MCF 10A (cell line): ENCODE data around the gene PTPRC. TPM values are rescaled to one million over a fixed set of nuclear protein-coding genes. Genes with fewer than 3 reads are reported as not detected.
A peak's percentile ranks its signal among the peaks of the same experiment; 100 is the strongest.

ENCODE experiments used
- BruUV-seq: library from RNA; stranded (reverse); fragments of 400-500 nt; replicated peaks from 2 replicates; lab custom pipeline; 2021; lab: Mats Ljungman, UMichigan
- CTCF ChIA-PET: fragments of 300-600 bp; sonication (Branson Sonifier 250); formaldehyde crosslinking; extraction: SDS; loops from one replicate; lab custom pipeline; 2021; ENCODE audit warnings: antibody characterized with exemption, inconsistent platforms; lab: Yijun Ruan, JAX
- POLR2A ChIA-PET: fragments of 300-600, 350-650 bp; sonication (Branson Sonifier 250); formaldehyde crosslinking; extraction: SDS; loops from one replicate; lab custom pipeline; 2020; ENCODE audit warnings: antibody characterized with exemption, inconsistent platforms; lab: Yijun Ruan, JAX
- DNase-seq: peaks from one replicate; pipeline ENCODE4 v3.0.0-alpha.2; 2018; ENCODE audit not compliant: unreplicated experiment
- H3K27ac Mint-ChIP-seq: one replicate; pipeline ENCODE4 v1.8.0; 2022; ENCODE audit warnings: mild to moderate bottlenecking, low read depth, mixed read lengths; ENCODE audit not compliant: unreplicated experiment
- H3K27me3 Mint-ChIP-seq: one replicate; pipeline ENCODE4 v1.8.0; 2022; ENCODE audit warnings: mixed read lengths; ENCODE audit not compliant: insufficient read depth, unreplicated experiment
- H3K36me3 Mint-ChIP-seq: one replicate; pipeline ENCODE4 v1.8.0; 2022; ENCODE audit warnings: mild to moderate bottlenecking, moderate library complexity, mixed read lengths; ENCODE audit not compliant: insufficient read depth, unreplicated experiment
- H3K4me1 Mint-ChIP-seq: one replicate; pipeline ENCODE4 v1.8.0; 2022; ENCODE audit warnings: mixed read lengths; ENCODE audit not compliant: insufficient read depth, unreplicated experiment
- H3K4me3 Mint-ChIP-seq: one replicate; pipeline ENCODE4 v1.8.0; 2022; ENCODE audit warnings: mild to moderate bottlenecking, moderate library complexity, mixed read lengths; ENCODE audit not compliant: unreplicated experiment
- H3K9me3 Mint-ChIP-seq: one replicate; pipeline ENCODE4 v1.8.0; 2022; ENCODE audit warnings: mixed read lengths; ENCODE audit not compliant: unreplicated experiment
- intact Hi-C: fragments of 100-400 bp; cut with micrococcal nuclease; formaldehyde crosslinking; loops from 2 replicates; pipeline ENCODE4 v1.14.1; 2022
- total RNA-seq: library from RNA; stranded (reverse); gene quantifications from 2 replicates; pipeline ENCODE4 v1.2.3, GENCODE V29; 2022
- TF ChIP-seq, protein P1 (sequence below): fragments of 200-600 bp; IDR thresholded peaks from one replicate; pipeline ENCODE4 v1.8.0; 2022; ENCODE audit warnings: antibody characterized with exemption, mild to moderate bottlenecking; ENCODE audit not compliant: unreplicated experiment

Gene PTPRC
- total RNA-seq, 1 experiment from 2014 or later: not detected

DNA sequence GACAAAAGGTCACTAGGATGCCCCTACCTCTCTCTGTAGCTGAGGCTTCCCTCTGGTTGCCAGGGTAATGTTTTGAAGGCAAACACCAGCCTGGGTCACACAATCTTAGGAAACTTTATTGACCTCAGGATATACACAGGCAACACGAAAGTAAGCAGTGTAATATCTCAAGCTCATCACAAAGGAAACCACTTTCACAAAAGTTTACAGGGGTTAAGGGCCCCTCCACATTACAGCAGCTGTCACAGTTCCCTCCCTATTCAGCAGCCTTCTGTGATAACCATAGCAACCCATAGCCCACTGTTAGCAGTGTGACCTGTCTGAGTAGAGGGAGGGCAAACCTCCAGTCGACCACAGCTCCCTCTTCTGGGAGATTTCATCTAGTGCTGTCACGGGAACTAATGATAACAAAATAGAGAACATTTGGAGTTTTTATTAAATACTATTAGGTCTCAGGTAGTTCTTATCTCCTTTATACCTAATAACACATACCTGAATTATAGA, 149.8 kb downstream of the PTPRC start:
- Mint-ChIP-seq H3K36me3 (no peaks in the 10 kb centered on the region), H3K9me3 (peaks cover 14% of the 10 kb centered on the region), H3K27me3 (no peaks in the 10 kb centered on the region), H3K27ac (no peak overlapping the region), H3K4me1 (no peaks in the 10 kb centered on the region), H3K4me3 (no peak overlapping the region)
- no peak for DNase-seq
- TF ChIP-seq, protein P1, sequence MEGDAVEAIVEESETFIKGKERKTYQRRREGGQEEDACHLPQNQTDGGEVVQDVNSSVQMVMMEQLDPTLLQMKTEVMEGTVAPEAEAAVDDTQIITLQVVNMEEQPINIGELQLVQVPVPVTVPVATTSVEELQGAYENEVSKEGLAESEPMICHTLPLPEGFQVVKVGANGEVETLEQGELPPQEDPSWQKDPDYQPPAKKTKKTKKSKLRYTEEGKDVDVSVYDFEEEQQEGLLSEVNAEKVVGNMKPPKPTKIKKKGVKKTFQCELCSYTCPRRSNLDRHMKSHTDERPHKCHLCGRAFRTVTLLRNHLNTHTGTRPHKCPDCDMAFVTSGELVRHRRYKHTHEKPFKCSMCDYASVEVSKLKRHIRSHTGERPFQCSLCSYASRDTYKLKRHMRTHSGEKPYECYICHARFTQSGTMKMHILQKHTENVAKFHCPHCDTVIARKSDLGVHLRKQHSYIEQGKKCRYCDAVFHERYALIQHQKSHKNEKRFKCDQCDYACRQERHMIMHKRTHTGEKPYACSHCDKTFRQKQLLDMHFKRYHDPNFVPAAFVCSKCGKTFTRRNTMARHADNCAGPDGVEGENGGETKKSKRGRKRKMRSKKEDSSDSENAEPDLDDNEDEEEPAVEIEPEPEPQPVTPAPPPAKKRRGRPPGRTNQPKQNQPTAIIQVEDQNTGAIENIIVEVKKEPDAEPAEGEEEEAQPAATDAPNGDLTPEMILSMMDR: no peak
- POLR2A ChIA-PET: interaction anchor here (0.6 to 1.5 kb wide), 6 partner anchors 13 to 637 kb away, joined by 3 to 6 read pairs (median 3); no protein-coding TSS in a partner anchor
- intact Hi-C loops: no loop called here
- CTCF ChIA-PET: interaction anchor here (0.6 to 2.4 kb wide), 9 partner anchors 8 to 762 kb away, joined by 3 to 9 read pairs (median 3); no protein-coding TSS in a partner anchor
- BruUV-seq: no TSS peak

- no TSS peak for BruUV-seq
Measured at GRCh38 chr1:198793714-198794113, 154.9 kb downstream of the PTPRC start.

DNA sequence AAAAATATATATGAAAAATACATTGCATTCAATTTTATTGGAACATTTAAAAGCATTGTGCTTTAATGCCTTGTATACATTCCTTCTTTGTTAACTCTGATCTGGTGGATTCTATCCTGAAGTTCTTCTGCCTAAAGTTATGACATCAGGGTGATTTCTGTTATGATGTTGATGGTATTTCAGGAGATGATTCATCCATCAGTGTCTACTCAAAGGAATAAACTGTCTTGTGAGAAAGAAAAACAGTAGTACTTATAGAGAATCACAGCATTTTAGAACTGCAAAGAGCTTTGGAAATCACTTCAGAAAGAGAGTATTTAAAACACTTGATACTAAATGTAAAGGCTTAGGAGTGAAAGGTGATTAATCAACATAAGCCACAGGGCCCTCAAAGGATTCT, 155.7 kb downstream of the PTPRC start:
- H3K4me1 Mint-ChIP-seq: peaks cover 6% of the 10 kb centered on the region
- H3K36me3 Mint-ChIP-seq: no peaks in the 10 kb centered on the region
- ChIA-PET CTCF (interaction anchor here (0.6 to 0.7 kb wide), 2 partner anchors 15 to 142 kb away, joined by 3 to 5 read pairs; no protein-coding TSS in a partner anchor), POLR2A (interaction anchor here (0.6 to 0.9 kb wide), 3 partner anchors 11 to 57 kb away, joined by 3 read pairs; no protein-coding TSS in a partner anchor)
- peak overlapping the region; percentile 90 for H3K27ac Mint-ChIP-seq
- TF ChIP-seq, protein P1: no peak
- intact Hi-C loops: no loop called here
- H3K4me3 Mint-ChIP-seq: no peak overlapping the region
- DNase-seq: peak; percentile 52
- peaks cover 23% of the 10 kb centered on the region for H3K9me3 Mint-ChIP-seq
- H3K27me3 Mint-ChIP-seq: no peaks in the 10 kb centered on the region
- no TSS peak for BruUV-seq

More at GRCh38 chr1:198793714-198794113, 154.9 kb downstream of the PTPRC start:
- Mint-ChIP-seq H3K27ac (no peak overlapping the region), H3K27me3 (no peaks in the 10 kb centered on the region), H3K36me3 (no peaks in the 10 kb centered on the region), H3K4me3 (no peak overlapping the region), H3K4me1 (peaks cover 6% of the 10 kb centered on the region), H3K9me3 (peaks cover 23% of the 10 kb centered on the region)
- DNase-seq: no peak
- intact Hi-C loops: no loop called here
- ChIA-PET POLR2A (no interaction called here), CTCF (no interaction called here)
- TF ChIP-seq, protein P1: no peak

DNA sequence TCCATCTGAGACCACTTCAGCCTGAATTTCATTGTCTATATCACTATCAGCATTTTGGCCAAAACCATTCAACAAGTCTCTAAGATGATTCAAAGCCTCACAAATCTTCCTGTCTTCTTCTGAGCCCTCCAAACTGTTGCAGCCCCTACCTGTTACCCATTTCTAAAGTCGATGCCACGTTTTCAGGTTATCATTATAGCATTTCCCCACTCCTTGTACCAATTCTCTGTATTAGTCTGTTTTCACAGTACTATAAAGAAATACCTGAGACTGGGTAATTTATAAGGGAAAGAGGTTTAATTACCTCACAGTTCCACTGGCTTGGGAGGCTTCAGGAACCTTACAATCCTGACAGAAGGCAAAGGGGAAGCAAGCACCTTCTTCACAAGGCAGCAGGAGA, 158.8 kb downstream of the PTPRC start:
- intact Hi-C loops: no loop called here
- TF ChIP-seq, protein P1: no peak
- H3K27me3 Mint-ChIP-seq: no peaks in the 10 kb centered on the region
- peaks cover 14% of the 10 kb centered on the region for H3K9me3 Mint-ChIP-seq
- CTCF ChIA-PET: no interaction called here
- H3K4me1 Mint-ChIP-seq: peaks cover 6% of the 10 kb centered on the region
- POLR2A ChIA-PET: no interaction called here
- no peak overlapping the region for H3K27ac Mint-ChIP-seq
- H3K36me3 Mint-ChIP-seq: no peaks in the 10 kb centered on the region
- H3K4me3 Mint-ChIP-seq: no peak overlapping the region
- BruUV-seq: no TSS peak
- DNase-seq: no peak
